Activated T-cell treated with anti-CD3 and anti-CD28 coated beads, Interleukin-2, amount 50 U/mL, for 1 hour (primary cell): ENCODE data around the gene C1D.
"Not testable (repeated sequence)": the region's sequence is repeated elsewhere in the genome, so short reads cannot be mapped to it uniquely, and the experiment has no call there.

Experiments
- DNase-seq: peaks from one replicate; pipeline ENCODE4 v3.0.0-alpha.2; 2020

Gene C1D

GRCh38 chr2:67997903-67998302, 64.9 kb downstream of the C1D start:
- DNase-seq, result no peak

- DNase-seq, result no peak
Observed at GRCh38 chr2:67997528-67997900, 65.3 kb downstream of the C1D start.

- no peak for DNase-seq
Observed at GRCh38 chr2:67996772-67997527, 65.9 kb downstream of the C1D start.

GRCh38 chr2:67994716-67995115, 68.1 kb downstream of the C1D start:
- no peak for DNase-seq

- not testable (repeated sequence) for DNase-seq
Observed at GRCh38 chr2:67994069-67994468, 68.7 kb downstream of the C1D start.

GRCh38 chr2:67993329-67993728, 69.5 kb downstream of the C1D start:
- no peak for DNase-seq

GRCh38 chr2:67991456-67991855, 71.3 kb downstream of the C1D start:
- DNase-seq, result no peak
